Thyroid gland (tissue), 4 donors: ENCODE measurements around the gene TNKS2.

Experiments
- CTCF ChIP-seq, 6 experiments: fragments of 200-600 bp in 3 of 6; fragments of 450-650 bp in 3 of 6; sonication (generic) in 3 of 6; IDR thresholded peaks; one replicate each; pipeline ENCODE4 v1.5.1; 2016 to 2019; ENCODE audit warnings: antibody characterized with exemption in 6 of 6, mild to moderate bottlenecking in 2 of 6, inconsistent platforms in 1 of 6, moderate library complexity in 1 of 6
- POLR2A ChIP-seq, 2 donors: fragments of 450-650 bp; IDR thresholded peaks; one replicate each; pipeline ENCODE4 v1.6.1; 2017; ENCODE audit warnings: antibody characterized with exemption in 2 of 2, mild to moderate bottlenecking in 2 of 2, moderate library complexity in 1 of 2

- no peak for TF ChIP-seq POLR2A (IDR thresholded peaks at IDR 0.05)
- no peak for TF ChIP-seq CTCF (IDR thresholded peaks at IDR 0.05)
Observed at GRCh38 chr10:91761721-91762120, 36.5 kb upstream of the TNKS2 start.
